ENCODE measurements around the gene RINL. TPM values are rescaled to one million over a fixed set of nuclear protein-coding genes. Genes with fewer than 3 reads are reported as not detected.

RINL gene
- polyA plus RNA-seq, 1 donor from 2014 or later: 0.77 TPM

GRCh38 chr19:38834590-38834989 lies 43.5 kb downstream of the RINL start:
- no peaks in the 10 kb centered on the region for H3K9me2 ChIP-seq (ENCODE audit: insufficient read depth, low read length)
- H3K9me3 ChIP-seq (ENCODE audit: low read length): no peaks in the 10 kb centered on the region
- no peaks in the 10 kb centered on the region for H3K27me3 ChIP-seq (ENCODE audit: insufficient read depth, low read depth, low read length)
- H3K27ac ChIP-seq (ENCODE audit: low read length): no peak overlapping the region
- no peak for TF ChIP-seq EP300 (conservative IDR thresholded peaks at IDR 0.05; ENCODE audit: poor library complexity, severe bottlenecking)
- no peak for TF ChIP-seq REST (IDR thresholded peaks at IDR 0.05; ENCODE audit: borderline replicate concordance)
- TF ChIP-seq EZH2 (IDR thresholded peaks at IDR 0.05; ENCODE audit: borderline replicate concordance, insufficient read depth, low read length, poor library complexity, severe bottlenecking): no peak
- TF ChIP-seq RAD21 (conservative IDR thresholded peaks at IDR 0.05): no peak
- no peak for TF ChIP-seq POLR2AphosphoS5 (IDR thresholded peaks at IDR 0.05)
- TF ChIP-seq SMC3 (conservative IDR thresholded peaks at IDR 0.05; ENCODE audit: poor library complexity): no peak
- TF ChIP-seq MXI1 (conservative IDR thresholded peaks at IDR 0.05; ENCODE audit: poor library complexity, severe bottlenecking): no peak
- no peak for TF ChIP-seq TAF1 (IDR thresholded peaks at IDR 0.05; ENCODE audit: low read depth)
- TF ChIP-seq CTCF (IDR thresholded peaks at IDR 0.05; ENCODE audit: poor library complexity, severe bottlenecking): no peak
- no peak overlapping the region for H3K4me2 ChIP-seq (ENCODE audit: low read length)
- no peak overlapping the region for H3K9ac ChIP-seq (ENCODE audit: low read length)
- peaks cover 8% of the 10 kb centered on the region for H3K79me2 ChIP-seq (replicated peaks; ENCODE audit: insufficient read depth, low read length)
- no peaks in the 10 kb centered on the region for H4K20me1 ChIP-seq (ENCODE audit: insufficient read depth)
- no peaks in the 10 kb centered on the region for H3K36me3 ChIP-seq (ENCODE audit: insufficient read depth, low read length)
- no peak overlapping the region for H3K4me3 ChIP-seq (ENCODE audit: low read length)
- no peak overlapping the region for H2AFZ ChIP-seq (ENCODE audit: low read depth, low read length)
- no peaks in the 10 kb centered on the region for H3F3A ChIP-seq (ENCODE audit: insufficient read depth, low read length, poor library complexity, severe bottlenecking)

DNA sequence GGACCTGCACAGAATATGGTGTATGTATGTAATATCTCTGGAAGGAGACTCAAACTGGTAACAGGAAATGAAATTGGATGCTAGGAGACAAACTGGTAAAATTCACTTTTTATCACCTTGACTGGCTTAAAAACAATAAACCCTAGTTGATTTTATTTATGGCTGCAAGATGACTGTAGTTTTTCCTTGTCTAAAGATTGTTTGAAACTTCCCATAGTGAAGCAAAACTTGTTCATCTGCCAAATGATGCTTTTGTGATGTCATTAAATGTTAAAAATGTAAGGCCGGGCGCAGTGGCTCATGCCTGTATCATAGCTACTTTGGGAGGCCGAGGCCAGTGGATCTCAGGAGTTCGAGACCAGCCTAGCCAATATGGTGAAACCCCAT lies 44.0 kb downstream of the RINL start:
- Histone ChIP-seq H2AFZ (ENCODE audit: low read depth, low read length) (no peak overlapping the region), H3F3A (ENCODE audit: insufficient read depth, low read length, poor library complexity, severe bottlenecking) (no peaks in the 10 kb centered on the region), H3K4me2 (ENCODE audit: low read length) (no peak overlapping the region), H3K79me2 (replicated peaks; ENCODE audit: insufficient read depth, low read length) (peaks cover 8% of the 10 kb centered on the region), H3K27ac (ENCODE audit: low read length) (no peak overlapping the region), H3K4me3 (ENCODE audit: low read length) (no peak overlapping the region), H3K9me2 (ENCODE audit: insufficient read depth, low read length) (no peaks in the 10 kb centered on the region), H4K20me1 (ENCODE audit: insufficient read depth) (no peaks in the 10 kb centered on the region), H3K9me3 (ENCODE audit: low read length) (no peaks in the 10 kb centered on the region), H3K9ac (ENCODE audit: low read length) (no peak overlapping the region), H3K27me3 (ENCODE audit: insufficient read depth, low read depth, low read length) (no peaks in the 10 kb centered on the region), H3K36me3 (ENCODE audit: insufficient read depth, low read length) (no peaks in the 10 kb centered on the region)
- no peak for TF ChIP-seq EZH2 (IDR thresholded peaks at IDR 0.05; ENCODE audit: borderline replicate concordance, insufficient read depth, low read length, poor library complexity, severe bottlenecking)
- TF ChIP-seq EP300 (conservative IDR thresholded peaks at IDR 0.05; ENCODE audit: poor library complexity, severe bottlenecking): no peak
- no peak for TF ChIP-seq RAD21 (conservative IDR thresholded peaks at IDR 0.05)
- no peak for TF ChIP-seq POLR2AphosphoS5 (IDR thresholded peaks at IDR 0.05)
- no peak for TF ChIP-seq SMC3 (conservative IDR thresholded peaks at IDR 0.05; ENCODE audit: poor library complexity)
- TF ChIP-seq CTCF (IDR thresholded peaks at IDR 0.05; ENCODE audit: poor library complexity, severe bottlenecking): no peak

Measured in neural cell (in vitro differentiated cells).